Suppressor macrophage treated with lipopolysaccharide for 4 hours (primary cell): ENCODE measurements around the gene MGAT2.
"Not testable (repeated sequence)": the region's sequence is repeated elsewhere in the genome, so short reads cannot be mapped to it uniquely, and the experiment has no call there.

Experiments used
- DNase-seq: peaks from one replicate; pipeline ENCODE4 v3.0.0-alpha.2; 2020

The MGAT2 gene

GRCh38 chr14:49612671-49613070, 7.9 kb upstream of the MGAT2 start:
- DNase-seq = no peak

GRCh38 chr14:49614196-49614595, 6.4 kb upstream of the MGAT2 start:
- no peak for DNase-seq

- DNase-seq = no peak
These were observed 4.8 kb upstream of the MGAT2 start for GRCh38 chr14:49615776-49616175.

- no peak for DNase-seq
These were observed 2.6 kb upstream of the MGAT2 start for GRCh38 chr14:49617852-49618519.

- not testable (repeated sequence) for DNase-seq
These were observed 1.3 kb upstream of the MGAT2 start for GRCh38 chr14:49619273-49619672.

GRCh38 chr14:49619730-49620129, 869 bp upstream of the MGAT2 start:
- no peak for DNase-seq

GRCh38 chr14:49621114-49621881, 699 bp downstream of the MGAT2 start:
- peak; percentile 78 for DNase-seq

GRCh38 chr14:49622022-49622607, 1.5 kb downstream of the MGAT2 start:
- DNase-seq = peak; percentile 9

- no peak for DNase-seq
These were observed 2.8 kb downstream of the MGAT2 start for GRCh38 chr14:49623387-49623786.

- DNase-seq = no peak
These were observed 3.6 kb downstream of the MGAT2 start for GRCh38 chr14:49623941-49624839.

GRCh38 chr14:49633640-49634546, 13.3 kb downstream of the MGAT2 start:
- peak; percentile 95 for DNase-seq

- DNase-seq = peak; percentile 53
These were observed 14.1 kb downstream of the MGAT2 start, which contains the start of gene DNAAF2 for GRCh38 chr14:49634547-49635334. Gene DNAAF2, minus strand, starts transcription at chr14:49635244. Its CDS starts 95 bp downstream, at chr14:49635149.

GRCh38 chr14:49636866-49637265, 16.3 kb downstream of the MGAT2 start:
- no peak for DNase-seq

- DNase-seq = no peak
These were observed 17.0 kb downstream of the MGAT2 start for GRCh38 chr14:49637534-49638078.

GRCh38 chr14:49640540-49641417, 20.2 kb downstream of the MGAT2 start:
- DNase-seq = no peak

- no peak for DNase-seq
These were observed 21.1 kb downstream of the MGAT2 start for GRCh38 chr14:49641697-49642129.

GRCh38 chr14:49642163-49642562, 21.6 kb downstream of the MGAT2 start:
- DNase-seq = no peak

GRCh38 chr14:49653508-49653907, 32.9 kb downstream of the MGAT2 start:
- DNase-seq = no peak

- DNase-seq = no peak
These were observed 33.9 kb downstream of the MGAT2 start for GRCh38 chr14:49654511-49654910.
